ENCODE results near the gene NACC1. TPM values are rescaled to one million over a fixed set of nuclear protein-coding genes. Genes with fewer than 3 reads are reported as not detected.

Gene NACC1
- total RNA-seq, 2 donors from 2014 or later = 56.7 to 119 TPM

DNA sequence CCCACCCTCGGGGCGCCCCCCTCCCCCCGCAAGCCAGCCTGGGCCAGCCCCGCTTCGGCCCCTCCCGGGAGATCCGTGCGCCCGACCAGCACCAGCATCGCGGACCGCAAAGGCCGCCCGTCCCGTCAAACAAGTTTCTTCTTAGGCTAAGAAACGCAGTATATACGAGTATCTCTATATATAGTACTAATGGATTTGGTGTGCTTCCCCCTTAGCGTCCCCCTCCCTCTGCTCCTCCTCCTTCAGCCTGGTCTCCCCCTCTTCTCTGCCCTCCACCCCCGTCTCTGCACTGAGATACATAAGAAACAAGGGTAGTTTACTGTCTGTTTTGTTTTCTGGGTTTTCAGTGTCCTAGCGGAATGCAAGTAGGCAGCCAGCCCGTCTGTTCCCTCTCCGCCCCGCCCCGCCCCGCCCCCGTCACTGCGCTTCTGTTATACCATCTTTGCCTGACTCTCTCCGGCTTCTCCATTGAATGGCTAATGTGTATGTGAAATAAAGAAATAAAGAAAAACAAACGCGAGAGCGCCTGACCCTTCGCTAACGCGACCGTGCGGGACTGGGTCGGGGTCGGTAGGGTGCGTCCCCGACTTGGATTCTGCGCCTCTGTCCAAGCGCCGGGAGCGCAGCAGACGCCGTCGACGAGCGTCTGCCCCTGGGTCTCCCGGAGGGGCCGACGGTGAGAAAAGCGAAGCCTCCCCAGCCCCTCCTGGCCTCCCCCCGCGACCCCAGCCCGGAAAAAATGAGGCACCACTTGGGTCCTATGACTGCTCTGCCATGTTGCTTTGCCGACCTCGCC is 19.6 kb upstream of the NACC1 start:
- H3K27ac ChIP-seq = peak overlapping the region; percentile 65
- DNase-seq = peak; percentile 58
- peaks cover 26% of the 10 kb centered on the region for H3K4me1 ChIP-seq
- H3K27me3 ChIP-seq = no peaks in the 10 kb centered on the region
- no peak for TF ChIP-seq CTCF (IDR thresholded peaks at IDR 0.05)
- no peaks in the 10 kb centered on the region for H3K9me3 ChIP-seq
- H3K9ac ChIP-seq (ENCODE audit: low read depth in 2 of 2, low read length in 2 of 2) = peak overlapping the region; percentile 55 to 71
- intact Hi-C loops (cut with DNase I) = loop anchor here (10.0 kb wide), 1 partner anchor 64 kb away; no protein-coding TSS in a partner anchor
- peak overlapping the region; percentile 27 for H3K4me3 ChIP-seq
- H3K36me3 ChIP-seq = no peaks in the 10 kb centered on the region

GRCh38 chr19:13099073-13099999 is 18.7 kb upstream of the NACC1 start:
- intact Hi-C loops (cut with DNase I) = loop anchor here (10.0 kb wide), 1 partner anchor 65 kb away; no protein-coding TSS in a partner anchor
- peak; percentile 81 for DNase-seq
- H3K4me3 ChIP-seq = peak overlapping the region; percentile 27
- peak overlapping the region; percentile 65 for H3K27ac ChIP-seq
- H3K36me3 ChIP-seq = no peaks in the 10 kb centered on the region
- no peaks in the 10 kb centered on the region for H3K27me3 ChIP-seq
- no peaks in the 10 kb centered on the region for H3K9me3 ChIP-seq
- peaks cover 21% of the 10 kb centered on the region for H3K4me1 ChIP-seq
- no peak for TF ChIP-seq CTCF (IDR thresholded peaks at IDR 0.05)
- peak overlapping the region; percentile 55 to 71 for H3K9ac ChIP-seq (ENCODE audit: low read depth in 2 of 2, low read length in 2 of 2)

DNA sequence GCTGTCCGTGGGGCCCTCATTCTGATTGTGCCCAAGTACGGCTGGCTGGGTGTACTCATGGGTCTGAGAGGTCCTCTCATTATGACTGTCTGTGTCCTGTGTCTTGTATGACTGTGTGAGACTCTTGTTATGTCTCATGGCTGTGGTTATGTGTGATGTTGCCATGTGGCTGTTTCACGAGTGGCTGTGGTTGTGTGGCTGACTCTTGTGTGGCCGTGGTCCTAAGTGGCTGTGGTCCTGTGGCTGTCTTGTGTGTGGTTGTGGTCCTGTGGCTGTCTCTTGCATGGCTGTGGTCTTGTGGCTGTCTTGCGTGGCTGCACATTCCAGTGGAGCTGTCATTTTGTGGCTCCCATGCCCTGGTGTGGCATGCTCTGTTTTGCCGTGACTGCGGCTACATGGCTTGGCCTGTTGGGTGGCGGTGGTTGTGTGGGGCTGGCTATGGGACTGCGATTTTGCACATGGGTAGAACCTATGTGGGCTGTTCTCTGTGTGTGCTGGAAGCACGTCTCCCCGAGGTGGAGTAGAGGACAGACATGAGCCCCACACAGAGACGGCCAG is 18.0 kb upstream of the NACC1 start:
- Histone ChIP-seq H3K27ac (peak overlapping the region; percentile 65), H3K36me3 (no peaks in the 10 kb centered on the region), H3K4me1 (peaks cover 16% of the 10 kb centered on the region), H3K4me3 (no peak overlapping the region), H3K27me3 (no peaks in the 10 kb centered on the region), H3K9me3 (no peaks in the 10 kb centered on the region), H3K9ac (ENCODE audit: low read depth in 2 of 2, low read length in 2 of 2) (peak overlapping the region in 1 of 2 donors; percentile 71)
- intact Hi-C loops (cut with DNase I) = no loop called here
- TF ChIP-seq CTCF (IDR thresholded peaks at IDR 0.05) = no peak
- no peak for DNase-seq

DNA sequence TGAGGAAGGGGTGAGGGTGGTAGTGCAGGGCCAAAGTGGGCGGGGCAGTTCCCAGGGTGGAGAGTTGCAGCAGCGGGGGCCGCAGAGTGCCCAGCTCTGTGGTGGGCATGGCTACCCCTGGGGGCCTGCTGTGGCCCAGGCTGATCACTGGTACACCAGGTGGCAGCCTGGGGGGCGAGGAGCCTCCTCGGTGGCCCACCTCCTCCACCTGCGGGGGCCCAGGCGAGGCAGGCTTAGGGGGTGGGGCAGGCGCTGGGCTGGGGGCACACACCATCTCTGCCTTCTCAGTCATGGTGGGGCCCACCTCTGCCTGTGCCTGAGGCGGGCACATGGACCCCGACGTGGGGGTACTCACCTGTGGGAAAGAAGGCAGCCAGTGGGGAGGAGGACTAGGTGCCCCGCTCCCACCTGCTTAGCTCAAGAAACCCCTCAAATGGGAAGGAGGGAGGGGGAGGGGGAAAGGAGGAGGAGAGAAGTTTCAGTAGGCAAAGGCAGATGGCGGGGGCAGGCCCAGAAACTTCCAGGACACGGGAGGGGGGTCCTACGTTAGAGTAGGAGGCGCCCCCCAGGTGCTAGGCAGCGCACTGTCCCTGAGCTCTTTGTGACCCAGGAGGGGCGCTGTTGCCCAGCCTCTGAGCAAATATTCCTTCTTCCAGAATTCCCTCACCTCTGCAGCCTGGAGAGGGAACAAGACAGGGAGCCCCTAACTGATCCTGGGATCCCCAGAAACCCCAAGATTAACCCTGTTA is 17.0 kb upstream of the NACC1 start:
- Histone ChIP-seq H3K27ac (no peak overlapping the region), H3K4me1 (peaks cover 16% of the 10 kb centered on the region), H3K4me3 (peak overlapping the region; percentile 52), H3K36me3 (no peaks in the 10 kb centered on the region), H3K9ac (ENCODE audit: low read depth in 2 of 2, low read length in 2 of 2) (peak overlapping the region; percentile 2 to 21), H3K27me3 (no peaks in the 10 kb centered on the region), H3K9me3 (no peaks in the 10 kb centered on the region)
- no peak for TF ChIP-seq CTCF (IDR thresholded peaks at IDR 0.05)
- no peak for DNase-seq
- intact Hi-C loops (cut with DNase I) = no loop called here

All from colonic mucosa (tissue), 4 donors.